Raji (cell line): ENCODE data around the gene TLE2.

ENCODE experiments used
- POLR2A ChIP-seq: IDR thresholded peaks from 2 replicates; pipeline ENCODE4 v1.6.1; 2011; ENCODE audit warnings: low read depth, low read length, control low read depth; ENCODE audit not compliant: insufficient read depth

TLE2 gene

GRCh38 chr19:3013263-3013725 is 15.8 kb downstream of the TLE2 start:
- TF ChIP-seq POLR2A, result no peak

GRCh38 chr19:3012621-3013262 is 16.3 kb downstream of the TLE2 start:
- TF ChIP-seq POLR2A, result no peak

- TF ChIP-seq POLR2A, result no peak
Measured at GRCh38 chr19:3010871-3011270, 18.2 kb downstream of the TLE2 start.

- TF ChIP-seq POLR2A, result no peak
Measured at GRCh38 chr19:3008994-3009393, 20.1 kb downstream of the TLE2 start.

DNA sequence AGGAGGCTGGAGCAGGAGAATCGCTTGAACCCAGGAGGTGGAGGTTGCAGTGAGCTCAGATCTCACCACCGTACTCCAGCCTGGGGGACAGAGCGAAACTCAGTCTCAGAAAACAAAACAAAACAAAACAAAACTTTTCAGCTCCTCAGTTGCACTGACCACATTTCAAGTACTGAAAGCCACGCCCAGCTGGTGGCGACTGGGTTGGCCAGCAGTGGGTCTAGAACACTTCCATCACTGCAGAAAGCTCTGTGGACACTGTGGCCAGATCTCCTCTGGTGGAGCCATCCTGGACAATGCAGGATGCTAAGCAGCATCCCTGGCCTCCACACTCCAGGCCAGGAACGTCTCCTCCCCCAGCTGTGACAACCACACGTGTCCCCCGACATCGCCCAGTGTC is 21.1 kb downstream of the TLE2 start:
- TF ChIP-seq POLR2A, result no peak

DNA sequence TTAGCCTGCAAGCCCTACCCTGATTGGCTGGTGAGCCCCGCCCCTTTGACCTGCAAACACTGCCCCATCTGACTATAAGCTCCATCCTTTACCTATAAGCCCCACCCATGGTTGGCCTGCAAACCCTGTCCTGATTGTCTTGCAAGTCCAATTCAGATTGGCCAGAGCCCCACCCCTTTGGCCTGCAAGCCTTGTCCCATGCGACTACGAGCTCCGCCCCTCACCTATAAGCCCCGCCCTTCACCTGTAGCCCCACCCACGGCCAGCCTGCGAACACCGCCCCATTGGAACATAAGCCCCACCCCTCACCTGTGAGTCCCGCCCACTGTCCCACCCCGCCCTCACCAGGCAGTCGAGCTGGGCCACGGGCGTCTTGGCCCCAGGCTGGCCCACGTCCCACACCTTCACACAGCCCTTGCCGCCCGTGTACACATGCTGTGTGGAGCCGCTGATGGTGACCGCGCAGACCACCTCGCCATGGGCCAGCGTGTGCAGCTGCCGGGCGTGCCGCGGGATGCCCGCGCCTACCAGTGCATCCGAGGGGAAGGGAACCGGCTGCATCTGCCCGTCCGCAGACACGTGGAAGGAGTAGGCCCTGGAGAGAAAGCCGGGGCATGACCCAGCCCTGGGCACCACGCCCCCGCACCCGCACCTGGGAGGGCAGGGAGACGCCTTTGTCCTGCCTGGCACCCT is 22.9 kb downstream of the TLE2 start:
- no peak for TF ChIP-seq POLR2A

DNA sequence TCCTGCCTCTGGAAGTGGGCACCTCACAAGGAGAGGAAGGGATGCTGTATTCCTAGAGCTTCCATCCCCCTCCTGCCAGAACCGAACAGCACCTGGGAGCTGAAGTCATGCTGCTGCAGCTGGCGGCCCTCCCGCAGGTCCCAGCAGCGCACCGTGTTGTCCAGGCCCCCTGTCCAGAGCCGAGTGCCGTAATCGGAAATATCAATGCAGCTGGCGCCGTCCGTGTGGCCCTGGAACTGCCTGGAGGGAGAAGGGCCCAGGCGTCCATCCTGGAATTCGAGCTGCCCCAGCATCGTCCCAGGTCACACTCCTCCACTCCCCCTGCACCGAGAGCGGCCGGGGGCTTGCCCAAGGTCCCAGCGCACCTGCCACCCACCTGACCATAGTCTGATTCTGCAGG is 23.7 kb downstream of the TLE2 start:
- no peak for TF ChIP-seq POLR2A

GRCh38 chr19:3004522-3004921 is 24.6 kb downstream of the TLE2 start:
- no peak for TF ChIP-seq POLR2A

DNA sequence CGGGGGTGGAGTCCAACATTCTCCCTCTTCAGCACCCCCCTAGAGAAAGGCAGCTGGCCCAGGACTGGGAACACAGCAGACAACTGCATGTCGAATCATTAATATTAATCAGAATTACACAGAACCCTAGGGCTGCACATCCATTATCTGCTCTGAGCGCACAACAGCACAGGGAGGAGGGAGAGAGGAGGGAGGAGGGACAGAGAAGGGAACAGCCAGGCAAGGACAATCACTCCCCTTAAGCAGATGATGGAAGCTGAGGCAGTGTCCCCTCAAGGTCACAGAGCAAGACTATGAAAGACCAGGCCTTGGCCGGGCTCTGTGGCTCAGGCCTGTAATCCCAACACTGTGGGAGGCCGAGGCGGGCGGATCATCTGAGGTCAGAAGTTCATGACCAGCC is 26.0 kb downstream of the TLE2 start:
- no peak for TF ChIP-seq POLR2A

DNA sequence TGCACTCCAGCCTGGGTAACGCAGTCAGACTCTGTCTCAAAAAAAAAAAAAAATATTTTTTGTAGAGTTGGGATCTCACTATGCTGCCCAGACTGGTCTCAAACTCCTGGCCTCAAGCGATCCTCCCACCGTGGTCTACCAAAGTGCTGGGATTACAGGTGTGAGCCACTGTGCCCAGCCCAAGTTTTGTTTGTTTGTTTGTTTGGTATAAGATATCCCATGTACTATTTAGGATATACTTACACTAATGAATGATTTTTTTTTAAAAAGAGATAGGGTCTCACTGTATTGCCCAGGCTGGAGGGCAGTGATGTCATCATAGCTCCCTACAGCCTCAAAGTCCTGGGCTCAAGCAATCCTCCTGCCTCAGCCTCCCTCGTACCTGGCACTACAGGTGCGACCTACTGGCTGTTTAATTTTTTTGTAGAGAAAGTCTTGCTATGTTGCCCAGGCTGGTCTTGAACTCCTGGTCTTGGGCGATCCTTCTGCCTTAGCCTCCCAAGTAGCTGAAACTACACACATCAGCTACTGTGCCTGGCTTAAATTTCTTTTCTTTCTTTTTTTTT is 27.8 kb downstream of the TLE2 start:
- TF ChIP-seq POLR2A, result no peak

GRCh38 chr19:2998642-2999041 is 30.4 kb downstream of the TLE2 start:
- no peak for TF ChIP-seq POLR2A

GRCh38 chr19:2997720-2998119 is 31.4 kb downstream of the TLE2 start:
- no peak for TF ChIP-seq POLR2A

GRCh38 chr19:2994588-2995131 is 34.4 kb downstream of the TLE2 start:
- no peak for TF ChIP-seq POLR2A

- TF ChIP-seq POLR2A, result no peak
Measured at GRCh38 chr19:2993579-2993978, 35.5 kb downstream of the TLE2 start.

- TF ChIP-seq POLR2A, result no peak
Measured at GRCh38 chr19:2992958-2993357, 36.1 kb downstream of the TLE2 start.
